HG03354 (cell line): ENCODE data around the gene ANKRD44.

Experiments used
- ATAC-seq: cut with Tn5 transposase; IDR thresholded peaks from one replicate; pipeline ENCODE4 v1.9.1; 2021; ENCODE audit warnings: mild to moderate bottlenecking; ENCODE audit not compliant: unreplicated experiment, poor library complexity, severe bottlenecking

ANKRD44 gene

DNA sequence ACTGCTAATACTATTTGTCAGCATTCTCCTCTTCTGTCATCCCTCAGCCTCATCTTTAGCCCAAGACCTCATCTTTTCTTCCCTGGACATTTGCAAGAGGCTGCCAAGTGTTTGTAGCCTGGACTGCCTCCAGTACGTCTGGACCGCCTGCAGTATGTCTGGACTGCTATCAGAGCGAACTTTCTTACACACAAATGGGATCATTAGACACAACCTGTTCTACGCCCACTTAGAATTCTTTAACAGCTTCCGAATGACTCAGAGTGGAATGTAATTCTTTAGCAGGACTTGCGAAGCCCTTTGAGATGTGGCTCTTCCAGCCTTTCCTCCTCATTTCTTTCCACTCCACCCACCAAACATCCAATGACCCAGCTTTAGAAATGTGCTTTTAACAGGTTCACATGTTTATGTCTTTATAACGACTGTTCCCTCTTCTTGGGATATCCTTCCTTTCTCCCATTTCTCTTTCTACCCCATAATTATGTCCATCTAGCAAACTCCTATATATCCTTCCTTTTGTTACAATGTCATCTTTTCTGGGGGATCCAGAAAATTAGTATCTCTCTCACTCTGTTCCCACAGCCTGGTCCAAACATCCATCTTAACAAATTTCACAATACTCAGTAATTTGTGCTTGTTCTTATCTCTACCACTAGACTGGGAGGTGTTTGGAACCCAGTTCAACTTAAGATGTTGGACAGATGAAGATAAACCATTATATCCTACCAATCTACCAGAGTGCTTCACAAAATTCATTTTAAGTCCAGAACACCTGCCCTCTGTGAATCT lies 212.8 kb downstream of the ANKRD44 start:
- no peak for ATAC-seq

DNA sequence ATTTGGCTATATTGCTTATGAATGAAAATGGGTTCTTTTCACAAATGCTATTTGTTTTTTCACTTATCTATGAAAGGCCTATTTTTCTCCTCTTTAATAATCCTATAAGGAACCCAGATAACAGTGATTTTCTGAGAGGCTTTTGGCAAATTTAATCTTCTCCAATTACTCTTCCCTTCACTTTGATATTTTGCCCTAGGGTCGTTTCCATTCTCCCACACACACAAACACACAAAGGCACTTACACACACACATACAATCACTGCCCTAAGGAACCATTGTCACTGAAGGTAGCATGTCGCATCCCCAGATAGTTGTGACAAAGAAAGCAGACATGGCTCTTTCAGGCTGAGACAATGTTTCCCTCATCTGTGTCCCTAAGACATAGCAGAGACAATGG lies 213.9 kb downstream of the ANKRD44 start:
- no peak for ATAC-seq

DNA sequence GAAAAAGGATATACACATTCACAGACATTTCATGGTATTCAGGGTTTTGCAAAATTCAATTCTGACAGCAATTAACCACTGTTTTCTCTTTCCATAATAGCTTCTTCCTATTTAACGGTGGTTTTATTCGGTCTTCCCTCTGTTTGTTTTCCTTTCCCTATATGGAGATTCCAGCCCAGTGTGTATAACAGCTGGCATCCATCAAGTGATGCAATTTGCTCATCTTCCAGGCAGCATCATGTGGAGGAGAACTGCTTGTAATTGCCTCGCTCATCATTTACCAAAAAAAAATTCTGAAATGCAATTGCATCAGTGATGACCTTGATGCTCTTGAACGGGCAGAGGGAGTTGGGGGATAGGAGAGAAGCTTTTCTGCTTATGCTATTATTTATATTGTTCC lies 218.1 kb downstream of the ANKRD44 start:
- ATAC-seq = no peak

DNA sequence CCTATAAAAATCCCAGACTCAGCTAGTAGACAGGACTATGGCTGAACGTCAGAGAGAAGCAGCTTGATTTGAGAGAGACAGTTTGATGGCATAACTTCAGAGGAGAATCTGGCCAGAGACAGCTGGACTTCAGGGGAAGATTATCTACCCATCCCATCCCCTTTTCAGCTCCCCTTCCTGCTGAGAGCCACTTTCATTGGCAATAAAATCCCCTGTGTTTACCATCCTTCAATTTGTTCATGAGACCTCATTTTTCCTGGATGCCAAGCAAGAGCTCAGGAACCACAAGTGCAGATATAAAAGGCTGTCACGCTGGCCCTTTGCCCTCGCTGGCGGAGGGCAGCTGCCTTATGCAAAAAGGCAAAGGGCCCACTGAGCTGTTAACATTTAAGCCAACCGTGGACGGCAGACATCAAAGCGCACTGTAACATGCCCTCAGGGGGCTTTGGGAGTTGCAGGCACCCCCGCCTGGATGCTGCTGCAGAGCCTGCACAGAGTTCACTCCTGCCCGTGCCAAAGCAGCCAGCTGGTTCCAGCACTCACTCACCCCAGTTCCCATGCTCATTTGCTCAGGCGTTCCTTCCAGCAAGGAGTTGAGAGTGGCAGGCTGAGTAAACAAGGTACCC lies 219.7 kb downstream of the ANKRD44 start:
- no peak for ATAC-seq

DNA sequence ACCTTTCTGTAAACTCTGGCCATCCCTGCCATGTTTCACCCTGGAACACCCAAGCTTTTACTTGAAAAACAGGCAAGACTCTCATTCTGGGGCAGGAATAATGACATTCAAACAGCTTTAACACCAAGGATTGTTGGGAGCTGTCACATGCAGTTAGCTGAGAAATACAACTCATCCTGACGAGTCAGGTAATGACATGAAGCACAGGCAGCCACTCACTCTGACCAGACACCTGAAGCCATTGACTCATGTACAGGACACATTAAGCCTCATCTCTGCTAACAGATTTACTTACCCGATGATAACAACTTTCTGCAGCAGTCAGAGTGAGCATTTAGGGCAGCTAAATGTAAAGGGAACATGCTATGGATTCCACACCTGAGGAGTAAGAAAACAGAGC lies 220.9 kb downstream of the ANKRD44 start:
- no peak for ATAC-seq

DNA sequence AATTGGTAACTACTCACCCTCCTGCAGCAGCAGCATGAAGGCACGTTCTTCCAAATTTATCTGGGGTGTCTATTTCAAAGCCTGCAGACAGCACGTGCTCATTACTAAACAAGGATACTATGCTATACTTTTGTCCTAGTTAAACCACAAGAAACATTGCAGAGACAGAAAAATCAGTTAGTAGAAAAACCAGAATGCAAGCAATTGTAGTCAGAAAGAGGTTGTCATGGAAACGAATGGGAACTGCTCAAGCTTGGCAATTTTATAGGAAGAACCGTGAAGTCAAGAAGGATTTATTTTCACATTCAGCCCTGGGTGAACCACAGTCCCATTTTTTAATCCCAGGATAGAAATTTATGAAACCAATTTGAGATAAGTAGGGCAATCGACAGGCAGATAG lies 221.9 kb downstream of the ANKRD44 start:
- no peak for ATAC-seq

DNA sequence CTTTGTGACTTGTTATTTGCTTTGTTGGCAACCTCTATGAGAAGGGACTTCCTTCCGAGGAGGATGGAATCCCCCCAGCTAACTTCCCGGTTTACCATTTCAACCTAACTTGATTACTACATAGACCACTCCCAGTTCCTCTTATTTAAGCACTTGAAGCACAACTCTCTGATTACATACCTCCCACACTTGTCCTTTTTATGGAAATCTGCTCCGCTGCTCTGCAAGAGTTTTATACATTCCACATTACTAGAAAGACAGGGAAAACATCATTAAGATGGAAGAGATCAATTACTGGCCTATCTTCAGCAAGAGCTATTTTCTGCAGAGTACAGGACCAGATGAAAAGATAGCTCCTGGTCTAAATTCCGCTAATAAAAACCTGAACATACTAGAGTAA lies 224.1 kb downstream of the ANKRD44 start:
- ATAC-seq = no peak

DNA sequence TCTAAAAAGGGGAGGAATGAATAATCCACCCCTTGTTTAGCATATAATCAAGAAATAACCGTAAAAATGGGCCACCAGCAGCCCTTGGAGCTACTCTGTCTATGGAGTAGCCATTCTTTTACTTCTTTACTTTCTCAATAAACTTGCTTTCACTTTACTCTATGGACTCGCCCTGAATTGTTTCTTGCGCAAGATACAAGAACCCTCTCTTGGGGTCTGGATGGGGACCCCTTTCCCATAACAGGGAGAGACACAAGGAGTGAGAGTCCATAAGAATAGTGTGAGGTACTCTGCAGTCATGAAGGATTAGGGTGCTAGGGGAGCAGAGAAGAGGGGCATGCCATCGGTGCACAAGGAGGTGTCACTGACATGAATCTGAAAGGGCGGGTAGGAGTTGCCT lies 224.9 kb downstream of the ANKRD44 start:
- ATAC-seq = no peak

DNA sequence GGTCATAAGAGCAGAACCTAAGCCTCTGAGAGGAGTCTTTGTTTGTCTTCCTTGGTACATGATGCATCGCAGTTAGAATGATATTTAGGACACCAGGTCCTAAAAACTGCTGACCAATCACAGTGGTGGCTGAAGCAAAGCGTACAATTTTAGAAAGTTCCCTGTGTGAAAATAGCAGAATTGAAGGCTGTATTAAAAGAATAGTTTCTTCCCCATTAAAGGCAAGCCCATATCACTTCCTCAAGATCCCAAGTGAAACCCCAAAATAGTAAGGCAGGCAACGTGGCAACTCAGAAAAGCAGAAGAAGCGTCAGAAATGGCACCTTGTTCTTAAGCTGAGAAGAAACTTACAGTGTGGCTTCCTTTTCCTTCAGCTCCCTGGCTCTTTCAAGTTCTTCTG lies 229.3 kb downstream of the ANKRD44 start:
- no peak for ATAC-seq

DNA sequence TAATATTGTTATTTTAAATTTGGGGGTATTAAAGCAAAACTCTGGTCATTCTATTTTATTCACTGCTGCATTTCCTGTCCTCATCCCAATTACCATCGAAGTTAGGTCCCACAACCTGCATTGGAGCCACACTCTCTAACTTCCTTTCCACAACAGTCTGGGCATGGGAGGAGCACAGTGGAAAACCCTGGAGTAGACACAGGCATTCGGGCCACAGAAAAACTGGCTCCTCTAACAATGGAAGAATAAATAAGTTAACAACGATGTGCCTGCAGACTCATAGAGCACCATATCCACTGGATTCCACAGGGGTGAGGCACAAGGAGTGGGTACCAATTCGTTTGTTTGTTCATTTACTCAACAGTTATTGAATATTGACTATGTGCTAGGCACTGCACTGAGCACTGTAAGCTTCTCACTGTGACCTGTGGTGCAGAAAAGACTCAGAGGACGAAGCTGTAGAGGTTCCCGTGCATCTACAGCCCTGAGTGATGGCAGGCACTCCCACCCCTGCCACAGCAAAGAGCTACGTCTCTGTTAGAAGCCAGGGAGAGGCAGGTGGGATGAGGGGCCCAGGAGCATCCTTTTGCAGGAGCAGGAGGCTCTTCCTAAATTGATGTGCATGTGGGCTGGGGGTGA lies 229.9 kb downstream of the ANKRD44 start:
- no peak for ATAC-seq

DNA sequence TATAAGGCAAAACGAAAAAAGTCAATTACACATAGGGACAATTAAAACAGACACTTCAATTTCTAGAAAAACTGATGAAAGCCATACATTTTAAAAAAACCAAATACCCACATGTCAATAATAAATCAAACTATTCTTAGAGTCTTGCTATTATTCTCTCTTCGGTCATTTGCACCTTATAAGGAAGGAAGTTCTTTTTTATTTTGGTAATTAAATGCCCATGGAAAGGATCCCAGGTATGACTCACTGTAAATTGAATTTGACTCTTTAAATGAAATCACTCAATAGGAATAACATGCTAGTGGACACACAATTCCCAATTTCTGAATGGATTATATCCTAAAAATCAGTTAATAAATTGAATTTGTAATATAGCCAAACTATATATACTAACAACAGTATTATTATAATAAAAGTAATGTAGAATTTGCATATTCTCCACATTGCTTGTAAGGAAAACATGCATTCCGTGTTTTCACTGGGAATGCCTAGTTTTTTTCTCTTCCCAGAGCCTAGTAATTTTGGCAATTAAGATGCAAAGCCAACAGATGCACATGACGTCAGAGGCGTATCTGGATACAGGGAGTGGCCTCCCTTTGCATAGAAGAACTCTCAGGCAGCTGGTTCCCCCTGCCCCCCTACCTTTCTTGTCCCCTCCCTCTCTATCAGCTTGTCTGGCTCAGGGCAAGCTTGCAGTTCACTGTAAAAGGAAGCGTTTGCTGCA lies 230.6 kb downstream of the ANKRD44 start:
- no peak for ATAC-seq

DNA sequence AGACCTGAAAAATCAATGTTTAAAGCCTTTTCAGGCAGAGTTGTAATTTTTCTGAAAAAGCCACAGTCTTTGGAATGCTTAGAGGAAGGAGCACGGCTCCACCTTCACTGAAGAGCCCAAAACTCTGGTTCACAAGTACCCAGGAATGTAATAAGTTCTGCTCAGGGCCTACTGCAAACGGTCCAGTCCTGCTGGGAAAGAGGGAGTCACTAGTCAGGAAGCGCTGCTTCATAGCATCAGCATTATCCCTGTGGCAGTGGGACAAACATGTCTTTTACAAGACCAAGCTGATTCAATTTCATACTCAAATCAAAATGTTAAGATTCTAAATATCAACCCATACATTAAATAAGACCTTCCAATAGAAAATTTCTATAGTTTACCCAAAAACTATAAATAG lies 231.2 kb downstream of the ANKRD44 start:
- no peak for ATAC-seq

DNA sequence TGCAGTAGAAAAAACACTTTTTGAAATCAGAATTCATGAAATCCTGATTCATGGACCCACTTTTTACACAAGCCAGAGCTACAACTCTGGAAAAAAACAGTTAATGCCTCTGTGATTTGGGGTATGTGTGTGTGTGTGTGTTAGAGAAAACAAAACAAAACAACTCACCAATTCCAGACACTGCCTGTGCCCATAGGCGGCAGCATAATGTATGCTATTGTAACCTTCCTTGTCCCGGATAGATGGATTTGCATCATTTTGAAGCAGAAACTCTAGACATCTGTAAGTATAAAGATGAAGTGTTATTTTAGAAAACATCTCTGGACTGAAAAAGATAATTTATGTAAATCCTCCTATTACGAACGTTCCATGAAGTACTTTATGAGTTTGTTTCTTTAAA lies 232.0 kb downstream of the ANKRD44 start:
- no peak for ATAC-seq

DNA sequence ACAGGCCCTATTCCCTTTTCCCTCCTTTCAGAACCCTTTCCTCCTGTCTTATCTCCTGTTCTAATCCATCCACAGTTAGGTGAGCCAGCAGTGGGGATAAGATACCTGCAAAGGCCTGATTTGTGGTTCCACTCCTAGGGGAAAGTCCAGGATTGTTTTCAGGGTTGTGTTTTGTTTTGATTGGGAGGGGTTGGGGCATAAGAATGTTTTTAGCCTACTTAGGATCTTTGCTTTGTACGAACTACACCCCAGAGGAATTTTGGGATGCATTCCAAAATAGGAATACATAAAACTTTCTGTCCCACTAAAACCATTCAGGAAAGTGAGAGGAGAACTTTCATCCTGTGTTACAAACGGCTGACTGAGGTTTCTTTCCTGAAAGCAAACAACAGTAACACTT lies 233.2 kb downstream of the ANKRD44 start:
- no peak for ATAC-seq

DNA sequence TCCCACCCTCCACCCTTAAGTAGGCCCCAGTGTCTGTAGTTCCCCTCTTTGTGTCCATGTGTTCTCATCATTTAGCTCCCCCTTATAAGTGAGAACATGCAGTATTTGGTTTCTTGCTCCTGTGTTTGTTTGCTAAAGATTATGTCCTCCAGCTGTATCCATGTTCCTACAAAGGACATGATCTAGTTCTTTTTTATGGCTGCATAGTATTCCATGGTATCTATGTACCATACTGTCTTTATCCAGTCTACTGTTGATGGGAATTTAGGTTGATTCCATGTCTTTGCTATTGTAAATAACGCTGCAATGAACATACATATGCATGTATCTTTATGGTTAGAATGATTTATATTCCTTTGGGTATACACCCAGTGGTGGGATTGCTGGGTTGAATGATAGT lies 233.9 kb downstream of the ANKRD44 start:
- ATAC-seq = no peak

DNA sequence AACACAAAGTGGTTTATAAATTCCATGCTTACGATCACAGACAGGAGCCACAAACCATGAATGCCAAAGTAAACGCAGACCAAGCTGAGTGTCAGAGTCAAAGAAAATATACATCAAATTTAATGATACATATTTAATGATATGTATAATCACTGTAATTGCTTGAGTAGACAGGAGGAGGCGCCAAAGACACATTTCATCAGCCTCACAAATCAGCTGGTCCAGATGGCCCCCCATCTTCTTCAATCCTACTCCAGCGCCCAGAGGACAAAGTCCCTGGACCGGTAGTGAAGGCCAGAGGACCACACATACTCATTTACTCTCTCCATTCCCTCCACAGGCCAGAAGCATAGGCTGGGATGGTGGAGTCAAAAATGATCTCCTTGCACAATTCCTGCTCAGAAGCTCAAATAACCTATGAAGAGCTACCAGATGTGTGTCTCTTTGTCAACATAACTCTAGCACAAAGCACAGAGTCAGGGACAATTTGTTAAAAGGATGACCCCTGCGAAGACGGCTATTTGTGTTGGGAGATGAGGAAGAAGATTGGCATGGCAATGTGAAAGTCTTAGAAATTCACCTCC lies 234.7 kb downstream of the ANKRD44 start:
- no peak for ATAC-seq

DNA sequence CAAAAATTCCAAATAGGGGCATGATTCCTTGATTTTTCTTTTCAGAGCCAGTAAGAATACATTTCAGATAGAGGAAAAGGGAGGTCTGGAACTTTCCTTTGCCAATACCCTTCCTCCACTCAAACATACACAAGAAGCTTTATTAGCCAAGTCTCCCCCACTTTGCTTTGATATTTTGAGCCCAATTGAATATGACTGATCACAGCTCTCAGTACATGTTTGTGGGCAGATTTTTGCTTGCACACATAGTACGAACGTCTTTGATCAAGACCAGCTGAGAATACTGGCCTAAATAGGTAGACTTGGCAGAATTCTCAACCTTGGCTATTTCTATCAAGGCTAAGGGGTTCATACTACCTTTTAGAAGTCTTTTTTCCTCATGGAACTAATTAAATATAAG lies 235.3 kb downstream of the ANKRD44 start:
- no peak for ATAC-seq

DNA sequence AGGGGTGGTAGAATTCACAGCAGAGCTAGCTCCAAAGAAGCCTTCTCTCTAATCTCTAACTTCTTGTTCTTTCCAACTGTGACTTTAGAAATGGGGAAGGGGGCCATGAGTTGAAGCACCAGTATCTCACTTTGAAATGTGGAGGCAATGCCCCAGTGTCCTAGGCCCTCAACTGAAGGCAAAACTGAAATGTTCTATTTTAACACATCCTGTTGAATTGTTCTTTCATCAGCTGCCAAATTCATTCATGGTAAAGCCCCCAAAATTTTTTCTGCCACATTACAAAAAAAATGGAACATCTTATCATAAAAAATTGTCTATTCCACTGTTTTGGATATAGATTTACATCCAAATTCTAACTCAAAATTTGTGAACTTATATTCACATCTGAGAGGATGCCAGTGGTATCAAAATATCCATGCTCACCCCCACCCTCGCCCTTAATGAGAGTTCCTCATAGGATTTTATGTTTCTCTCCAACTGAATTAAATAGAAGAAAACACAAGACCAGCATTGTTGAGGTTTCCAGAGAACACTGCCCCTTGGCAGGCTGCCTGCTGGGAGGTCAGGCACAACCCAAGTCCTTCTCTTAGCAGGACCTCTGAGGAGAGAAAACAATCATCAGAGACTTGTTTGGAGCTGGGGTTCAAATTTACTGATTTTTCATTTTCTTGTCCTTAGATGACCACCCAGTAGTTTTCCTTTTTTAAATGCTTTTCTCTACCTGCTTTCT lies 236.7 kb downstream of the ANKRD44 start:
- ATAC-seq = no peak

DNA sequence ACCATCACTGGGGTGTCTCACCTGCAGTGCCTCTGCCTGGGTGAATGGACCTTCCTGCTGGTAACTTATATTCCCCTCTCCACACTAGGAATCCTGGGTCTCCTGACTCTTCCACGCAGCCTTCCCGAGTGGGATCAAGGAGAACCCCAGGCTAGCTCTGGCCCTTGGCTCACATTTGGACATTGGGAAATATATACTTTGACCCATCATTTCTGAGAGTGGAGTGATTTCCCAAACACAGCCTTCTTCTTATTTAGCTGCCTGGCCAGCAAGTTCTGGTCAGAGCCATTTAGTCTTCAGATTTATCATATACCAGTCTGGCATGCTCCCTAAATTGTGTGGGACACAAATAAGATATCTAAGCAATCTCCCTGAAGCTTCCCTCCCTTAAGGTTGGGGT lies 237.3 kb downstream of the ANKRD44 start:
- no peak for ATAC-seq

DNA sequence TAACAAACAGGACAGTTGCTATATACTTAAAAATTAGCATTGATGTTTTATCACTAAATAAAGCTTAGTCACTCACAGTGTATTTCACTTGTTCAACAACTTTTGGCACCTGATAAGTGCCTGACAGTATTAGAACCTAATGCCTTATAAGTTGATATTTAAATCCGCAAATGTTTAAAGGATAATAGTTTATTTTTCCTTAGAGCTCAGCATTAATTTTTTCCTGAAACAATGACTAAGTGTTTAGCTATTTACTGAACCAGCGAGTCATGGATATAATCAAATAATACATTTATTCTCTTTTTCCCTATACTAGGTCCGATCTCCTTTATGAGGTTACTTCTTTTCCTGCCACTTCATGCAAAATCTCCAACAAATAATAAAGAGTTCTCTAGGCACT lies 238.0 kb downstream of the ANKRD44 start:
- no peak for ATAC-seq
